GM19193 (cell line): ENCODE measurements around the gene ADAMTSL3.

Source experiments
- POLR2A ChIP-seq: IDR thresholded peaks from 4 replicates; pipeline ENCODE4 v1.6.1; 2011; ENCODE audit not compliant: insufficient read depth, insufficient read length; ENCODE audit errors: extremely low read depth

Gene ADAMTSL3, protein sequence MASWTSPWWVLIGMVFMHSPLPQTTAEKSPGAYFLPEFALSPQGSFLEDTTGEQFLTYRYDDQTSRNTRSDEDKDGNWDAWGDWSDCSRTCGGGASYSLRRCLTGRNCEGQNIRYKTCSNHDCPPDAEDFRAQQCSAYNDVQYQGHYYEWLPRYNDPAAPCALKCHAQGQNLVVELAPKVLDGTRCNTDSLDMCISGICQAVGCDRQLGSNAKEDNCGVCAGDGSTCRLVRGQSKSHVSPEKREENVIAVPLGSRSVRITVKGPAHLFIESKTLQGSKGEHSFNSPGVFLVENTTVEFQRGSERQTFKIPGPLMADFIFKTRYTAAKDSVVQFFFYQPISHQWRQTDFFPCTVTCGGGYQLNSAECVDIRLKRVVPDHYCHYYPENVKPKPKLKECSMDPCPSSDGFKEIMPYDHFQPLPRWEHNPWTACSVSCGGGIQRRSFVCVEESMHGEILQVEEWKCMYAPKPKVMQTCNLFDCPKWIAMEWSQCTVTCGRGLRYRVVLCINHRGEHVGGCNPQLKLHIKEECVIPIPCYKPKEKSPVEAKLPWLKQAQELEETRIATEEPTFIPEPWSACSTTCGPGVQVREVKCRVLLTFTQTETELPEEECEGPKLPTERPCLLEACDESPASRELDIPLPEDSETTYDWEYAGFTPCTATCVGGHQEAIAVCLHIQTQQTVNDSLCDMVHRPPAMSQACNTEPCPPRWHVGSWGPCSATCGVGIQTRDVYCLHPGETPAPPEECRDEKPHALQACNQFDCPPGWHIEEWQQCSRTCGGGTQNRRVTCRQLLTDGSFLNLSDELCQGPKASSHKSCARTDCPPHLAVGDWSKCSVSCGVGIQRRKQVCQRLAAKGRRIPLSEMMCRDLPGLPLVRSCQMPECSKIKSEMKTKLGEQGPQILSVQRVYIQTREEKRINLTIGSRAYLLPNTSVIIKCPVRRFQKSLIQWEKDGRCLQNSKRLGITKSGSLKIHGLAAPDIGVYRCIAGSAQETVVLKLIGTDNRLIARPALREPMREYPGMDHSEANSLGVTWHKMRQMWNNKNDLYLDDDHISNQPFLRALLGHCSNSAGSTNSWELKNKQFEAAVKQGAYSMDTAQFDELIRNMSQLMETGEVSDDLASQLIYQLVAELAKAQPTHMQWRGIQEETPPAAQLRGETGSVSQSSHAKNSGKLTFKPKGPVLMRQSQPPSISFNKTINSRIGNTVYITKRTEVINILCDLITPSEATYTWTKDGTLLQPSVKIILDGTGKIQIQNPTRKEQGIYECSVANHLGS (N-terminal part only)

DNA sequence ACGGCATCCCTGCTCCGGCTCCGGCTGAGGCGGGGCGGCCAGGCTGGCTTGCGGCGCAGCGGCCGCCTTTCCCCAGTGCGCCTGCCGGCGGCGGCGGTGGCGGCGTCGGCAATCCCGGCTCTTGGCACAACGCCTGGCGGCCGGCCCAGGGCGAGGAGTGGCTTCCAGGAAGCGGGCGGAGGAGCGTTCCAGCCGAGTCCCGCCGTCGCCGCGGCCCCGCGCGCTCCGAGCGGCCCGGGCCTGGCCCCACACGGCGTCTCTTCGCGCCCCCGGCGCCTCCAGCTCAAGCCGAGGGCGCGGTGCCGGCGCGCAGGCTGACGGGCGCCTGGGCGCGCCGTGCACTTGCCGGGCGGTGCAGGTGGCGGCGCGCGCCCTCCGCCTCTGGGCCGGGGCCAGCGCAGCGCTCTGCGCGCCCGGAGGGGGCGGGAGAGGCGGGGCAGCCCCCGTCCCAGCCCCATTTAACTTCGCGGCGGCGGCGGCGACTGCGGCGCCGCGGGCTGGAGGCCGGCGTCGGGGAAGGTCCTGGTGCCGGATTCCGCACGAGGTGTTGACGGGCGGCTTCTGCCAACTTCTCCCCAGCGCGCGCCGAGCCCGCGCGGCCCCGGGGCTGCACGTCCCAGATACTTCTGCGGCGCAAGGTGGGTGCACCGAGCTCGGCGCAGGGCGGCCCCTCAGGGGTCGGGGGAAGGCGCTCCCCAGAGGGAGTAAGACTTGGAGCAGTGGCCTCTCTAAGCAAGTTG lies at the start of gene ADAMTSL3:
Gene ADAMTSL3, plus strand, starts transcription at position 485 of the 740 bp plus-strand sequence. CDS start 1,639 bp downstream, outside the sequence.
- TF ChIP-seq POLR2A: no peak

DNA sequence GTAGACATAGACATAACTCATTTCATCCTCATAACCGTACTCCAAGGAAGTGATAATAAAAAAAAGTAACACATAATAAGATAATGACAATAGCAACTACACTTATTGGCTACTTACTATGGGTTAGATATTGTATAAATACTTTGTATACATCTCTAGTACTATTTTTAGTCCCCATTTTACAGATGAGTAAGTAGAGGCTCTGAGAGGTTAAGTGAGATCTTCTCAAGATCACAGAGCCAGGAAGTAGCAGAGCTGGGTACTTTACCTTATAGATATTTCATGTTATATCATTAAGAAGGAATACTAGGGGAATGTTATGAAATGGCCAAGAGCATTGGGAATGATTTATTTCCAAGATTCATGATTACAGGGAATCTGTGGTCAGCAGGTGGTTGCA lies 49.4 kb upstream of the ADAMTSL3 start:
- no peak for TF ChIP-seq POLR2A

DNA sequence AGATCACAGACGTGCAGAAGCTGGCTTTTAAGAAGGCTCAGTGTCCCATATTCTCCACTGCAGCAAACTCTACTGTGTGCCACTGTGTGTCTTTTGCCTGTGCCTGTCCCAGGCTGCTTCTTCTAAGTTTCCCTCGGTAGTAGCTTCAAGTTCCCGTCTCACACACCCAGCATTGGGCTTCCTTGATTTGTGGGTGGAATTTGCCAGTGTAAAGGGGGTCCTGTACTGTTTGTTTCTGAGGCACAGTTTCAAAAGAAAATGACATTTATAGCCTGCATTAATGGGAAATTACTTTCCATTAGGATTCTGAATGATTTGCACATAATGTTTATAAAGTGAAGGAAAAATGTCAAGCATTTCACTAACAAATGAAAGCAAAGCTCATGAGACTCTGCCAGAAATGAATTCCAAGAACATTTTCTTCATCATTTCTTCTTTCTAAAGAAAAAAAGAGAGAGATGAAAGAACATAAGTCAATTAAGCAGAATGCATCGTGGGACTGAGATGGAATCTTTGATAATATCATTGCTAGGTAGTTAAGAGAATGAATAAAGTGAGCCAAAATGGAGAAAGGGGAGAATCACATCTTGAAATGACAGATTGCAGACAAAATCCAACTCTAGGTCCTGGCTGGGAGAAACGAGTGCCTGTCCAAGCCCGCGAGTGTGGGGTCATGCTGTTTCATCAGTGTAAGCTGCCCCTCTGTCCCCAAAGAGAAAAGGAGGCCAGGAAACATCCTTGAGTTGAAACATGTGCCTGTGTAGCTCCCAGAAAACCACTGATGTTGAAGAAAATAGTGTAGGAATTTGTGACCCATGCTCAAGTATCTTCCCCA lies 48.6 kb upstream of the ADAMTSL3 start:
- TF ChIP-seq POLR2A: no peak

DNA sequence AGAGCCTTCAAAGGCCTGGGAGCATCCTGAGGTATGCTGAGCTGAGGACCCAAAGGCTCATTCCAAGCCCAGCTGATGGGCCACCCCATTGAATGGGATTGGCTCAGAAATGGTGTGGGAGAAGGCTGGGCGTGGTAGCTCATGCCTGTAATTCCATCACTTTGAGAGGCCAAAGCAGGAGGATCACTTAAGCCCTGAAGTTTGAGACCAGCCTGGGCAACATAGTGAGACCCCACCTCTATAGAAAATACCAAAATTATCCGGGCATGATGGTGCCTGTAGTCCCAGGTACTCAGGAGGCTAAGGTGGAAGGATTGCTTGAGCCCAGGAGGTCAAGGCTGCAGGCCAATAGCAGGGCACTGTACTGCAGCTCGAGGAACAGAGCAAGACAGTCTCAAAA lies 43.8 kb upstream of the ADAMTSL3 start:
- no peak for TF ChIP-seq POLR2A

DNA sequence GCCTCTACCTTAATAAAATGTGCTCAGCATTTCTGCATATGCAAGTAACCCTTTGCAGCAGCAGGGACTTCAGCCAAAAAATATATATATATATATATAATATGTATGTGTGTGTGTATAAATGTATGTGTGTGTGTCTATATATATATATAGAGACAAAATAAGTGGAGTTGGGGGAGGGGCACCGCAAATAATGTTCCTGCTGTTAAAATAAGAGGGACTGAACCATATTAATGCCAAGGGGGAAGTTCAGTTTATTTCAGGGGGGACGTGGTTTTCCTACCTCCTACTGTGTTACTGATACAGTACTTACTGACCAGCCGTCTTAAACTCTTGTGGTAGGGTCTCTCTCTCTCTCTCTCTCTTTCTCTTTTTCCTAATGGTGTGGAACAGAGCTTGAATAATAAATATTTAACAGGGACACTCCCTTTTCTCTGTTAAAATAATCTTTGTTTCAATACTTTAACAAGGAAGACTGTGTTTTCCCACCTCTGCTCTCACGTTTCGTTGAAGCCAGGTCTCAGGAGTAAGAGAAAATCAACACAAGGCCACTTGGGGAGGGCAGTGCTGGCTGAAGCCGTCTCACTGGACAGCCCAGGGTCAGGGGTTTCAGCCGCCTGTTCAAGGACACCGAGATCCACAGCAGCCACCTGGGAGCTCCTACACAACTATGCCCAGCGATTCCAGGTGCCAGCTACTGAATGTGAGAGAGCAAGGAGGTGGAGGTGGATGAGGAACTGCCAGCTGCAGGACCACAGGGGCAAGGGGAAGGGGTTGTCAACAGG lies 42.8 kb upstream of the ADAMTSL3 start:
- no peak for TF ChIP-seq POLR2A

DNA sequence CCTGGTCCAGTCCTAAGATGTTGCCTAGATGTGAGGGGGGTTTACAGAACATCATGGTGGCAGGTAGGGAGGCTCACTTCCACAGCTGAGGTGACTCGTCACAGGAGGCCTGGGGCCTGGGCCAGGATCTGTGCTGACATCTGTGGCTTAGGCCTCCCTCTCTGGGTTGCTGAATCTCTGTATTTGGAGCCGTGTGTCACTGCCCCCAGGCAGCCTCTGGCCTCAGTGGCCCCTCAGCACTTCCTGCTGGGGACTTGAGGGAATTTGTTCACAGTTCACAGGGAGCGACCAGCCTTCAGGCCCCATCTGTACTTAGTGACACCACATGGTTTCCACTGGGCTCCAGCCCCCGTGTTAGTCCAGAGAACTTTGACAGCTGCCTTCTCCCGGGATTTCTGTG lies 41.7 kb upstream of the ADAMTSL3 start:
- TF ChIP-seq POLR2A: no peak

DNA sequence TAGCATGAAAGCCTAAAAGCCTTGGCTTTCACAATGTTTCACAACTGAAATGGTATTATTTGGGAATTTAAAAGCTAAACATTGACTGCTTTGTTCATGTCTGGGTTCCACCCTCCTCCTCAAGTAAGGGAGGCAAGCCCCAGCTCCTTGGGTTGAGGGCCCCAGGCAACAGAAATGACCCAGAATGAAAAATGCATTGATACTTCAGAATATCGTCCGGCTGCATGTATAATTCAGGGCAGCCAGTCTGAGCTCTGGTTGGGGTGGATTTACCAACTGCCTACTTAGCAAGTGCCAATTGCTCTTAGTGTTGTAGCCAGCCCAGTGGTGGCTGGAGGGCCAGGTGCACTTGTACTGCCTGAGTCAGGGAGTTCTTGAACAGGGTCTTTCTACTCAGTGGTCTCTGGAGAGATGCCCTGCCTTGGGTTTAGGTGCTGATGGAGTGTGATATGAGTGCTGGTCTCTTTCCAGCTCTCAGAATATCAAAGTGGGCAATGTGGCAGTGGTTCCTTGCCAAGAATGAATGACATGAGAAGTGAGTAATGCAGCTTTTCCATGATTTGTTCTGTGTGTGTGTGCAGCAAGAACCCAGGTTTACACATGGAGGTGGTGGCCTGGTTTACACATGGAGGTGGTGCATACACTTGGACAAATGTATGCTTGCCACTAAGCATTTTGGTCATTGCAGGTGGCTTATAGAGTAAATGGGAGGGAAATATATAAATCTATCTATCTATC lies 40.9 kb upstream of the ADAMTSL3 start:
- no peak for TF ChIP-seq POLR2A

DNA sequence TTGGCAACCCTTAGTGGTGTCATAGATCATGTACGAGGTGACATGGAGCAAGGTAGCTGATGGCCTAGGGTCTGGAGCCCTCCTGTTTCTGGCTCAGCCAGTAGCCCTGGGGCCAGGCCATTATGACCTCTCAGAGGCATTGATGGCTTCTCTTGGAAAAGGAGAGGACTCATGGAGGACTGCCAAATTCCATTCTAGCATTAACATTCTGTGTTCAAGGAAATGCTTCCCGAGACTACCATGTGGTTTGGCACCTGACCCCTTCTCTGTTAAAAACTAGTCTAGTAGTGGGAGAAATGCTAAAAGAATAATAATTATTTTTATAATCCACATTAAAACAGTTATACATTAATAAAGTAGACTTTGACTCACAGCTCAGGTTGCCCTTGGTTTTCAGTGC lies 40.2 kb upstream of the ADAMTSL3 start:
- TF ChIP-seq POLR2A: no peak

DNA sequence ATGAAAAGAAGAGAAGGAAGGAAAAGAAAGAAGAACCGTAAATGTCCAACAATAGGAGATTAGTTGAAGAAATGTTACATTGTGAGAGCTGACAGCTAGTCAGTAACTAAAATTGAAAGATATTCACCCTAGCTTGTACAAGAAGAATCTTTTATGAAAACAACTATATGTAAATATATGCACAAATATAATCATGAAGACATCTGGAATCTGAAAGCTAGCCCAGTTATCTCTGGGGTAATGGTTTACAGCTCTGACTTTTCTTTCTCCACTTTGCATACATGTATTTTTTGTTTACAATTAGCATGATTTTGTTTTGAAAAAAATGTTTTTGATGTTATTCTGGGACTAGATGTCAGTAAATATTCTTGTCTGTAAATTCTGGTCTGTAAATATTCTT lies 37.1 kb upstream of the ADAMTSL3 start:
- no peak for TF ChIP-seq POLR2A

DNA sequence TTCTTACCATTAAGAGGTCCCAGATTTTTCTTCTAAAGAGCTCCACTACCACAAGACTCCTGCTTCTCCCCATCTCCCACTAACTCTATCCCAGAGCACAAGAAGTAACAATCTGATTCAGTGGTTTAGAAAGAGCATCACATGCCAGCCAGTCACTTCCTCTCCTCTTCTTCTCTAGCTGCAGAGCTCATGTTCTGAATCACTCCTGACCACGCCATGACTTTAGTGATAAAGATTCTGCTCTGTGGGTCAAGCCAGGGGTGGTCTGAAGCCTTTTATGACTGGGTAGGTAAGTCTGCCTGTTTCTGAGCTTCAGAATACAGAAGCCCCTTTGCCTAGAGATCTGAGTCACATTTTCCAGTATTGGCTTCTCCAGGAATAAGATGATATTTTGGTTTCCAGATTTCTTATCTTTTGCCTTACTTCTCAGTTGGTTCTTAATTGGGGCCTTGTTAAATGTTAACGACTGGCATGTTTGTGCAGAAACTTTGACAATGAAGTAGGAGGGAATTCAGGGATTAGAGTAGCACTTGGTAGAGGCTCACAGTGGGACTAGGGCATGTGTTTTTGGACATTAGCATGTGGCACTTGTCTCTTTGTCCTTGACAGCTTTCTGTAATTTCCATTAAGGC lies 27.6 kb upstream of the ADAMTSL3 start:
- no peak for TF ChIP-seq POLR2A

DNA sequence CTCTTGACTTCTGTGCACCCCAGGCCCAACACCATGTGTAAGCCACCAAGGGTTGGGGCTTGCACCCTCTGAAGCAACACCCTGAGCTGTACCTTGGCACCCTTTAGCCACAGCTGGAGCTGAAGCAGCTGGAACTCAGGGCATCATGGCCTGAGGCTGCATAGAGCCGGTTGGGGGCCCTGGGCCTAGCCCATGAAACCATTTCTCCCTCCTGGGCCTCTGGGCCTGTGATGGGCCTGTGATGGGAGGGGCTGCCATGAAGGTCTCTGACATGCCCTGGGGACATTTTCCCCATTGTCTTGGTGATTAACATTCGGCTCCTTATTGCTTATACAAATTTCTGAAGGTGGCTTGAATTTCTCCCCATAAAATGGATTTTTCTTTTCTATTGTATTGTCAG lies 22.4 kb upstream of the ADAMTSL3 start:
- TF ChIP-seq POLR2A: no peak

DNA sequence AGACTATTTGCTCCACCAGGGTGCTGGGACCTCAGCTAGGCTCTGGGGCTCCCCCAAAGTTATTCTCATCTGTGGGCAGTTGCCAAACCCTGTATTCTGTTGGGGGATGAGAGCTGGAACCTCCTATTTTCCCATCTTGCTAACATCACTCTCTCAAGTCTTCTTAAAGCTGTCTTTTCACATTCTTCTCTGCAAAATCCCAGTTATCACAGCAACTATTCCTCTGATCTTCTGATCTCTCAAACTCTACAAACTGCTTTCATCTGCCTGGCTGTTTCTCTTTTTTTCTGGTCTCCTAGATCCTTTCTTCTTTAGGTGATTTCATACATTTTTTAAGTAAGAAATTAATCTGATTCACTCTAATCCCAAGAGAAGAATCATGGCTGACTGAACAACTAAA lies 10.7 kb upstream of the ADAMTSL3 start:
- TF ChIP-seq POLR2A: no peak

DNA sequence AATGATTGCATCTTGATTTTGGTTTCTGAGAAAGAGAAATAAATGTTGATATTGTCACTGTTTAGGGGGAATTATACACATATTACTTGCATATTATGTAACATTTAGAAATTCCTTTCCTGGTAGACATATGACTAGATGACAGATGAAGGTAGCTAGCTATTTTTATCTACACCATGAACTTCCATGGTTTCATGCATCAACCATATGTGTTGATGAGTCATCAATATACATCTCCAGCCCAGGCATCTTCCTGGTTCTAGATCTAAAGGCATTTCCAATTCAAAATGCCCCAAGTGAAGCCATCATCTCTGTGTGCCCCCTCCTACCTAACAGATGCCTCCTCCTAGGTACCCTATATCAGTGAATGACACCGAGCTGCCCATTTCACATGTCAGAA lies 9.5 kb upstream of the ADAMTSL3 start:
- no peak for TF ChIP-seq POLR2A
